HG03025 (cell line): ENCODE data around the gene FBXL13.
"Not testable (repeated sequence)": the region's sequence is repeated elsewhere in the genome, so short reads cannot be mapped to it uniquely, and the experiment has no call there.

Experiments used
- ATAC-seq: cut with Tn5 transposase; IDR thresholded peaks from one replicate; pipeline ENCODE4 v1.9.1; 2021; ENCODE audit warnings: mild to moderate bottlenecking, moderate library complexity; ENCODE audit not compliant: unreplicated experiment, low FRiP score

Gene FBXL13

GRCh38 chr7:103031024-103031423 lies 43.6 kb downstream of the FBXL13 start:
- no peak for ATAC-seq

GRCh38 chr7:103025341-103025740 lies 49.3 kb downstream of the FBXL13 start:
- no peak for ATAC-seq

GRCh38 chr7:103023578-103023977 lies 51.0 kb downstream of the FBXL13 start:
- not testable (repeated sequence) for ATAC-seq

- not testable (repeated sequence) for ATAC-seq
Measured at GRCh38 chr7:103021490-103021889, 53.1 kb downstream of the FBXL13 start.

GRCh38 chr7:103020876-103021275 lies 53.7 kb downstream of the FBXL13 start:
- ATAC-seq, result not testable (repeated sequence)

GRCh38 chr7:103018295-103018694 lies 56.3 kb downstream of the FBXL13 start:
- ATAC-seq, result not testable (repeated sequence)

- ATAC-seq, result no peak
Measured at GRCh38 chr7:103011650-103012049, 62.9 kb downstream of the FBXL13 start.

- ATAC-seq, result no peak
Measured at GRCh38 chr7:103010211-103010610, 64.4 kb downstream of the FBXL13 start.

GRCh38 chr7:103009466-103010185 lies 65.0 kb downstream of the FBXL13 start:
- no peak for ATAC-seq

- ATAC-seq, result no peak
Measured at GRCh38 chr7:103003004-103003403, 71.6 kb downstream of the FBXL13 start.

- no peak for ATAC-seq
Measured at GRCh38 chr7:103001210-103001609, 73.4 kb downstream of the FBXL13 start.

- no peak for ATAC-seq
Measured at GRCh38 chr7:102996957-102997356, 77.6 kb downstream of the FBXL13 start.

- ATAC-seq, result not testable (repeated sequence)
Measured at GRCh38 chr7:102995609-102996008, 79.0 kb downstream of the FBXL13 start.

GRCh38 chr7:102994567-102994966 lies 80.0 kb downstream of the FBXL13 start:
- no peak for ATAC-seq

- no peak for ATAC-seq
Measured at GRCh38 chr7:102993718-102994029, 80.9 kb downstream of the FBXL13 start.

- ATAC-seq, result no peak
Measured at GRCh38 chr7:102992938-102993717, 81.5 kb downstream of the FBXL13 start.

GRCh38 chr7:102992509-102992937 lies 82.1 kb downstream of the FBXL13 start:
- no peak for ATAC-seq

GRCh38 chr7:102991540-102992214 lies 82.9 kb downstream of the FBXL13 start:
- ATAC-seq, result no peak

GRCh38 chr7:102991077-102991539 lies 83.5 kb downstream of the FBXL13 start:
- ATAC-seq, result no peak

GRCh38 chr7:102990642-102991041 lies 84.0 kb downstream of the FBXL13 start:
- ATAC-seq, result no peak
